Esophagus squamous epithelium (tissue), 5 donors: ENCODE measurements around the gene HMCN2. TPM values are rescaled to one million over a fixed set of nuclear protein-coding genes. Genes with fewer than 3 reads are reported as not detected.
A peak's percentile ranks its signal among the peaks of the same experiment; 100 is the strongest.

Experiments
- DNase-seq: peaks from one replicate; lab custom pipeline; 2025; lab: John Stamatoyannopoulos, UW
- H3K27ac ChIP-seq, 4 donors: fragments of 200-600 bp; sonication (generic); one replicate each; pipeline ENCODE4 v1.5.1; 2016 to 2019; ENCODE audit warnings: mild to moderate bottlenecking in 1 of 4
- H3K27me3 ChIP-seq, 4 donors: fragments of 200-600 bp; sonication (generic); 1 replicate in 3 of 4; 2 replicates in 1 of 4; pipeline versions ENCODE4 v1.5.1 to v1.6.0; 2017 to 2021; ENCODE audit warnings: antibody characterized with exemption in 1 of 4
- H3K36me3 ChIP-seq, 3 donors: fragments of 200-600 bp; sonication (generic); one replicate each; pipeline ENCODE4 v1.5.1; 2016 to 2019
- H3K4me1 ChIP-seq, 3 donors: fragments of 200-600 bp; sonication (generic); one replicate each; pipeline ENCODE4 v1.5.1; 2017 to 2019
- H3K4me3 ChIP-seq, 4 donors: fragments of 200-600 bp; sonication (generic); 1 replicate in 3 of 4; 2 replicates in 1 of 4; pipeline ENCODE4 v1.5.1; 2016 to 2019; ENCODE audit warnings: mild to moderate bottlenecking in 2 of 4, moderate library complexity in 1 of 4
- H3K9me3 ChIP-seq, 3 donors: fragments of 200-600 bp; sonication (generic); one replicate each; pipeline ENCODE4 v1.5.1; 2016 to 2019
- POLR2A ChIP-seq, 4 donors: fragments of 450-650 bp; IDR thresholded peaks; one replicate each; pipeline ENCODE4 v1.6.1; 2017; ENCODE audit warnings: antibody characterized with exemption in 4 of 4, mild to moderate bottlenecking in 4 of 4, moderate library complexity in 3 of 4
- WGBS, 2 donors: methylation state at CpG; one replicate each; pipeline ENCODE4 v1.1.5; 2018; 5-methylcytosine and 5-hydroxymethylcytosine counted together
- intact Hi-C: fragments of 100-400 bp; cut with DNase I; formaldehyde crosslinking; loops from one replicate; pipeline ENCODE4 v1.15.0; 2022
- total RNA-seq, 4 donors: library from RNA; depleted of rRNA; stranded (reverse); fragments of >200 nt; gene quantifications; one replicate each; pipeline ENCODE4 v1.1.0, GENCODE V29; 2016
- TF ChIP-seq, protein P1 (sequence below), 6 experiments: fragments of 450-650 bp in 4 of 6; fragments of 200-600 bp in 2 of 6; sonication (generic) in 2 of 6; IDR thresholded peaks; one replicate each; pipeline ENCODE4 v1.5.1; 2016 to 2019; ENCODE audit warnings: antibody characterized with exemption in 6 of 6, mild to moderate bottlenecking in 4 of 6, moderate library complexity in 4 of 6
- donor health status: DM: yes; HTN: yes; CAD: no.

HMCN2 gene
- total RNA-seq, 4 donors from 2014 or later, result 0.53 to 4.8 (median 0.78) TPM

DNA sequence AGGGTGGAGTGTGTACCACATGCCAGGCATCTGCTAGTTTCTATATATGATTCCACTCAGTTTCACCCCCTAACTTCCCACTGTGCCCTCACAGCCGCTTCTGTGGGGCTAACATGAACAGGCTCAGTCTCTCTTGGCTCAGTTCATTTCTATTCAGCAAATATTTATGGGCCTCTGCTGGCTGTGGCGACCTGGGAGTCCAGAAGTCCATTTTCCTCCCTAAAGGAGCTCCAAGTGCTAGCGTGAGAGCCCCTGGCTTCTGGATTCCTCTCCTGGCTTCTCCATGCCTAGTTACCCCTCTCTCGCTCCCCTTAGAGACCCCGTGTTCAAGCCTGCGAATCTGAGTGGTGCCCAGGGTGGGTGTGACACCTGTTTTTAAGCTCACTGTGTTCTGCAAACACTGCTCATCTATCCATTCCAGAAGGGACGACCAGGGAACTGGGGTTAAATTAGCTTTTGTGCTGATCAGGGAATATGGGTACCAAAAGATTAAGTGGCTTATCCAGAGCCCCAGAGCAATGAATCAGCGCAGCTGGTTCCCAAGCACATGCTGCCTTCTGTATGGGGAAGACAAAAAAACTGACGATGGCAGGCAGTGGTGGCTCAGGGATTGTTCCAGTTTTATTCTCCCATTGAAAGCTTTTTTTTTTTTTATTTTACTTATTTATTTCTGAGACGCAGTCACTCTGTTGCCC is 57.6 kb downstream of the HMCN2 start:
- no peak for TF ChIP-seq POLR2A (IDR thresholded peaks at IDR 0.05)
- TF ChIP-seq, protein P1, sequence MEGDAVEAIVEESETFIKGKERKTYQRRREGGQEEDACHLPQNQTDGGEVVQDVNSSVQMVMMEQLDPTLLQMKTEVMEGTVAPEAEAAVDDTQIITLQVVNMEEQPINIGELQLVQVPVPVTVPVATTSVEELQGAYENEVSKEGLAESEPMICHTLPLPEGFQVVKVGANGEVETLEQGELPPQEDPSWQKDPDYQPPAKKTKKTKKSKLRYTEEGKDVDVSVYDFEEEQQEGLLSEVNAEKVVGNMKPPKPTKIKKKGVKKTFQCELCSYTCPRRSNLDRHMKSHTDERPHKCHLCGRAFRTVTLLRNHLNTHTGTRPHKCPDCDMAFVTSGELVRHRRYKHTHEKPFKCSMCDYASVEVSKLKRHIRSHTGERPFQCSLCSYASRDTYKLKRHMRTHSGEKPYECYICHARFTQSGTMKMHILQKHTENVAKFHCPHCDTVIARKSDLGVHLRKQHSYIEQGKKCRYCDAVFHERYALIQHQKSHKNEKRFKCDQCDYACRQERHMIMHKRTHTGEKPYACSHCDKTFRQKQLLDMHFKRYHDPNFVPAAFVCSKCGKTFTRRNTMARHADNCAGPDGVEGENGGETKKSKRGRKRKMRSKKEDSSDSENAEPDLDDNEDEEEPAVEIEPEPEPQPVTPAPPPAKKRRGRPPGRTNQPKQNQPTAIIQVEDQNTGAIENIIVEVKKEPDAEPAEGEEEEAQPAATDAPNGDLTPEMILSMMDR (IDR thresholded peaks at IDR 0.05), result no peak
- Histone ChIP-seq H3K36me3 (no peaks in the 10 kb centered on the region), H3K27ac (peak overlapping the region in 3 of 4 donors; percentile 55 to 90 (median 89)), H3K4me1 (peaks cover 0 to 42% (median 25%) of the 10 kb centered on the region in 3 donors), H3K27me3 (peaks cover 0 to 85% (median 0%) of the 10 kb centered on the region in 4 donors), H3K4me3 (no peak overlapping the region), H3K9me3 (no peaks in the 10 kb centered on the region)
- intact Hi-C loops, result no loop called here
- WGBS, 2 donors, result 44 to 63% methylated on average over 6 to 10 of the region's 10 CpGs
- no peak for DNase-seq

DNA sequence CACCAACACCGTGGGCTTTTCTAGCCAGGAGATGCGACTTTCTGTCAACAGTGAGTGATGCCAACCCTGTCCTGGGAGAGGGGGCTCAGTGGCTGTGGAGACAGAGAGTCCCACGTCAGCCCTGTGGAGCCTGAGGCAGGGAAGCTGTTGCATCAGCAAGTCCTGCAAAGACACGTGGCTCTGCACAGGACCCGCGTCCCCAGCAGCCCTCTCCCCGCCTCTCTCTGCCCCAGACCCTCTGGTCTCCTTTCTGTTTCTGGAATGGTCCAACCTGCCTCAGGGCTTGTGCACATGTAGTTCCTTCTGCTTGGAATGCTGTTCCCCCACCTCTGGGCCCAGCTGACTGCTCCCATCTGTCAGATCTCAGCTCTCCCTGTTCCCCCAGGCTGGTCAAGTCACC is 60.4 kb downstream of the HMCN2 start:
- DNase-seq, result no peak
- Histone ChIP-seq H3K27me3 (peaks cover 0 to 90% (median 3%) of the 10 kb centered on the region in 4 donors), H3K4me1 (peaks cover 8 to 37% (median 12%) of the 10 kb centered on the region in 3 donors), H3K36me3 (no peaks in the 10 kb centered on the region), H3K9me3 (no peaks in the 10 kb centered on the region), H3K27ac (peak overlapping the region in 3 of 4 donors; percentile 89 to 97 (median 90)), H3K4me3 (no peak overlapping the region)
- 51 to 70% methylated on average over 4 to 5 of the region's 7 CpGs for WGBS, 2 donors
- intact Hi-C loops, result no loop called here
- TF ChIP-seq, protein P1 (IDR thresholded peaks at IDR 0.05), result no peak
- TF ChIP-seq POLR2A (IDR thresholded peaks at IDR 0.05), result no peak

DNA sequence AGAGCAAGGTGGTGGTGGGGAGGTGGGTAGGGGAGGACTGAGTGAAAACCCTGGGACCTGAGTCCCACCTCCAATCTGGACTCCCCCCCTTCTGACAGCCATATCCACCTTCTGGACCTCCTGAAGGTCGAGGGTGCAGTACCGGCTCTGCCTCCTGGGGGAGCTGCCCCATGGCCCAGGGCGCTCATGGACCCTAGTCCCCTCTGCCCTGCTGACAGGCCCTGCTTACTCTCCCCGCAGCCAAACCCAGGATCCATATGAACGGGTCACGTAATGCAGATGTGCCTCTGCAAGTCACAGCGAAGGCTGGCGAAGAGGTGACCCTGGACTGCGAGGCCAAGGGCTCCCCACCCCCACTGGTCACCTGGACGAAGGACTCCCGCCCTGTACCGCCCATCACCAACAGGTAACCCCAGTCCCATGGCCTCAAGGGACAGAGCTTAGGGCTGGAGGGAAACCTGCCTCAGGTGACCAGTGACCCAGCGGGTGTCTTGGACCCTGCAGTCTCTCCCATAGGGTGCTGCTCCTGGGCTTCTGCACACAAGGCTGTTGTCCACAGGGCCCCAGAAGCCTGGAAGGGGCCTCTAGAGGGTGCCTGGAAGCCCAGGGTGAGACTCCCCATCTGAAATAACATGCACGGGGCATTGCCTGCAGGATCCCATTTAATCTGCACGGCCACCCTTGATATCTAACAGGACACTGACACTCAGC is 61.7 kb downstream of the HMCN2 start:
- Histone ChIP-seq H3K4me3 (no peak overlapping the region), H3K27ac (peak overlapping the region; percentile 73 to 97 (median 90)), H3K36me3 (no peaks in the 10 kb centered on the region), H3K27me3 (peaks cover 0 to 89% (median 3%) of the 10 kb centered on the region in 4 donors), H3K4me1 (peaks cover 8 to 45% (median 12%) of the 10 kb centered on the region in 3 donors), H3K9me3 (no peaks in the 10 kb centered on the region)
- WGBS, 2 donors, result 43% methylated on average over 5 of the region's 15 CpGs; no CpG with 5 or more reads in 1 of the 2 donors
- intact Hi-C loops, result no loop called here
- no peak for DNase-seq
- TF ChIP-seq, protein P1 (IDR thresholded peaks at IDR 0.05), result peak in 2 of 6 experiments; percentile 22 to 35
- TF ChIP-seq POLR2A (IDR thresholded peaks at IDR 0.05), result no peak

DNA sequence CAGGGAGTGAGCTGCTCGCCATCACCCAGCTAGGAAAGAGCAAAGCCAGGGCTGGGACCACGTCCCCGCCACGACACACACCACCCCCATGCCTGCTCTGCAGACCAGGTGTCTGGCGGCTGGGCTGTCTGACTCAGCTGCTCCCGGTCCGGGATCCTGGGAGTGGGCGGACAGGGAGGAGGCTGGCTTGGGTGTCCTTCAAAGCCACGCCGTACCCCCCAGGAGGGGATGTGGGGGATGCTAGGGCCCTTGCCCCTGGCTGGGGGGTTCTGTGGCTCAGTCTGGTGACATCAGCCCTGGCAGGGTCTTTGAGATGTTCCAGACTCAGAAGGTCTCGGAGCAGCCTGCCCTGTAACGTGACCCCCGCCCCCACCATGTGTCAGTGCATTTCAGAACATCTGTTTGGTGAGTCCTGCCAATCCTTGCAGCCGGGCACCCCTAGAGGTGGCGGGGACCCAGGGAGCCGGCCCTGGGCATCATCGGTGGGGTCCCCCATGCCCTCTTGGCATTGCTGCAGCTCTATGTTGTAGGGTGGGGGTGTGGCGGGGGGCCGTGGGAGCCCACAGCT is 62.3 kb downstream of the HMCN2 start:
- peaks cover 9 to 51% (median 12%) of the 10 kb centered on the region in 3 donors for H3K4me1 ChIP-seq
- H3K9me3 ChIP-seq, result no peaks in the 10 kb centered on the region
- H3K36me3 ChIP-seq, result no peaks in the 10 kb centered on the region
- intact Hi-C loops, result no loop called here
- DNase-seq, result no peak
- WGBS, 2 donors, result 44 to 56% methylated on average over 3 to 4 of the region's 19 CpGs
- peaks cover 0 to 89% (median 3%) of the 10 kb centered on the region in 4 donors for H3K27me3 ChIP-seq
- no peak for TF ChIP-seq POLR2A (IDR thresholded peaks at IDR 0.05)
- TF ChIP-seq, protein P1 (IDR thresholded peaks at IDR 0.05), result no peak
- H3K27ac ChIP-seq, result peak overlapping the region; percentile 73 to 97 (median 90)
- peak overlapping the region in 2 of 4 donors; percentile 7 to 45 for H3K4me3 ChIP-seq
